Measurements from ENCODE around the gene ITGB1BP2.

DNA sequence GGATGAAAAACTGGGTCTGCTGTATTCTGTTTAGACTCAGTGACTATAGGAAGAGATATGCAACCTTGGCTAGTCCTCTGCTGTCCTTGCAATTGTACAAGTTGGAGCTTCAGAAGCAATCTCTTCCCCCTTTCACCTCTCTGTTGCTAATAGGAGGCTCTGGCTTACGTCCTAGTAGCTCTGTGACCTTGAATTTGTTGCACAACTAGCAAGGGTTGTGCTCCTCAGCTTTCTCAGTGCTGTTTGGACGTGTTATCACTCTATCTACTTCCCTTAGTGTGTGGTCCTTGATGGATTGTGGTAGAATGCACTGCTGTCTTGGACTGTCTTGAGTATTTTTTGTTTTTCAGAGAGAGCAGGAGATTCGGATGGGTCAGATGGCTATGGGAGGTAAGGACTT lies 3.4 kb upstream of the ITGB1BP2 start:
- no peak for TF ChIP-seq CTCF (IDR thresholded peaks at IDR 0.05)
- no peak for TF ChIP-seq EZH2 (IDR thresholded peaks at IDR 0.05)
